Measurements from ENCODE around the gene AMDHD1.

- no peak for TF ChIP-seq YY1 (IDR thresholded peaks at IDR 0.05; ENCODE audit: low read depth, low read length)
- TF ChIP-seq DPF2 (IDR thresholded peaks at IDR 0.05): no peak
- TF ChIP-seq RAD21 (IDR thresholded peaks at IDR 0.05; ENCODE audit: insufficient read depth, low read depth, low read length): no peak
- TF ChIP-seq TAF1 (IDR thresholded peaks at IDR 0.05; ENCODE audit: borderline replicate concordance, low read depth, low read length): no peak
- TF ChIP-seq EGR1 (IDR thresholded peaks at IDR 0.05; ENCODE audit: borderline replicate concordance in 1 of 2, low read depth in 2 of 2, low read length in 2 of 2): no peak
- TF ChIP-seq, protein P1, sequence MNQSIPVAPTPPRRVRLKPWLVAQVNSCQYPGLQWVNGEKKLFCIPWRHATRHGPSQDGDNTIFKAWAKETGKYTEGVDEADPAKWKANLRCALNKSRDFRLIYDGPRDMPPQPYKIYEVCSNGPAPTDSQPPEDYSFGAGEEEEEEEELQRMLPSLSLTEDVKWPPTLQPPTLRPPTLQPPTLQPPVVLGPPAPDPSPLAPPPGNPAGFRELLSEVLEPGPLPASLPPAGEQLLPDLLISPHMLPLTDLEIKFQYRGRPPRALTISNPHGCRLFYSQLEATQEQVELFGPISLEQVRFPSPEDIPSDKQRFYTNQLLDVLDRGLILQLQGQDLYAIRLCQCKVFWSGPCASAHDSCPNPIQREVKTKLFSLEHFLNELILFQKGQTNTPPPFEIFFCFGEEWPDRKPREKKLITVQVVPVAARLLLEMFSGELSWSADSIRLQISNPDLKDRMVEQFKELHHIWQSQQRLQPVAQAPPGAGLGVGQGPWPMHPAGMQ (IDR thresholded peaks at IDR 0.05; ENCODE audit: borderline replicate concordance): no peak
- TF ChIP-seq ZNF24 (IDR thresholded peaks at IDR 0.05): no peak
- no peak for TF ChIP-seq POLR2AphosphoS5 (IDR thresholded peaks at IDR 0.05; ENCODE audit: low read length)
Measured at GRCh38 chr12:95960241-95960640, 17.1 kb downstream of the AMDHD1 start.

Data from GM12878 (cell line).